Endothelial cell of umbilical vein (primary cell): ENCODE measurements around the gene AGL. TPM values are rescaled to one million over a fixed set of nuclear protein-coding genes. Genes with fewer than 3 reads are reported as not detected.
"Not testable (repeated sequence)": the region's sequence is repeated elsewhere in the genome, so short reads cannot be mapped to it uniquely, and the experiment has no call there.

Experiments used
- BruUV-seq: library from RNA; stranded (reverse); fragments of 400-500 nt; replicated peaks from 2 replicates; lab custom pipeline; 2021; lab: Mats Ljungman, UMichigan
- CTCF ChIA-PET: fragments of 300-600, 350-600 bp; sonication (Branson Sonifier 250); formaldehyde crosslinking; loops from one replicate; lab custom pipeline; 2021; ENCODE audit warnings: antibody characterized with exemption, inconsistent platforms; lab: Charles Lee
- POLR2A ChIA-PET: fragments of 300-600, 350-600 bp; sonication (Branson Sonifier 250); formaldehyde crosslinking; loops from one replicate; lab custom pipeline; 2021; ENCODE audit warnings: antibody characterized with exemption, inconsistent platforms; lab: Charles Lee
- DNase-seq: peaks from one replicate; pipeline ENCODE4 v3.0.0-alpha.2; 2011; ENCODE audit warnings: low read depth, low spot score
- FAIRE-seq: peaks from 2 replicates; lab custom pipeline; 2011; peaks lifted over from hg19 to GRCh38; lab: Jason Lieb, UNC
- H2AFZ ChIP-seq: 2 replicates; pipeline ENCODE4 v1.6.0; 2012; ENCODE audit warnings: low read depth, low read length, control low read depth, inconsistent platforms
- H3K27ac ChIP-seq: 2 replicates; pipeline ENCODE4 v1.5.1; 2011; ENCODE audit warnings: low read depth, mild to moderate bottlenecking, control low read depth, low read length, moderate library complexity; ENCODE audit not compliant: insufficient read depth
- H3K27me3 ChIP-seq, 2 experiments: 2 replicates each; pipeline versions ENCODE4 v1.6.0 to v1.6.1; 2011; ENCODE audit warnings: low read length in 2 of 2, mixed read lengths in 1 of 2; ENCODE audit not compliant: control insufficient read depth in 2 of 2, insufficient read depth in 2 of 2
- H3K36me3 ChIP-seq, 2 experiments: 2 replicates in 1 of 2; 3 replicates in 1 of 2; pipeline ENCODE4 v1.5.1; 2011; ENCODE audit warnings: low read length in 2 of 2, mild to moderate bottlenecking in 1 of 2, moderate library complexity in 1 of 2; ENCODE audit not compliant: control insufficient read depth in 2 of 2, insufficient read depth in 2 of 2; ENCODE audit errors: extremely low read depth in 1 of 2
- H3K4me1 ChIP-seq: 3 replicates; pipeline ENCODE4 v1.5.1; 2011; ENCODE audit warnings: mild to moderate bottlenecking, low read length; ENCODE audit not compliant: control insufficient read depth, insufficient read depth; ENCODE audit errors: extremely low read depth
- H3K4me2 ChIP-seq: 2 replicates; pipeline ENCODE4 v1.6.1; 2011; ENCODE audit warnings: low read length, control low read depth, mixed read lengths; ENCODE audit not compliant: insufficient read depth
- H3K4me3 ChIP-seq, 3 experiments: fragments of 200-600 bp in 1 of 3; sonication (generic), shearing (Covaris generic) in 1 of 3; replicated peaks in 1 of 3; 2 replicates each; pipeline ENCODE4 v1.5.1; 2011 to 2016; ENCODE audit warnings: control low read depth in 3 of 3, low read length in 3 of 3, mild to moderate bottlenecking in 2 of 3, inconsistent platforms in 1 of 3, low read depth in 1 of 3, moderate library complexity in 1 of 3; ENCODE audit not compliant: insufficient read depth in 1 of 3
- H3K79me2 ChIP-seq: 2 replicates; pipeline ENCODE4 v1.6.0; 2012; ENCODE audit warnings: low read length, inconsistent platforms; ENCODE audit not compliant: control insufficient read depth, insufficient read depth
- H3K9ac ChIP-seq: replicated peaks from 2 replicates; pipeline ENCODE3; 2011; ENCODE audit warnings: low read length, control low read depth; ENCODE audit not compliant: insufficient read depth; ENCODE audit errors: extremely low read depth
- H3K9me1 ChIP-seq: replicated peaks from 3 replicates; pipeline ENCODE4 v1.6.0; 2011; ENCODE audit warnings: mild to moderate bottlenecking, low read length; ENCODE audit not compliant: control insufficient read depth, insufficient read depth; ENCODE audit errors: extremely low read depth
- H3K9me3 ChIP-seq: replicated peaks from 2 replicates; pipeline ENCODE4 v1.5.1; 2012; ENCODE audit warnings: low read length, inconsistent platforms; ENCODE audit not compliant: control insufficient read depth, insufficient read depth
- H4K20me1 ChIP-seq: replicated peaks from 2 replicates; pipeline ENCODE3; 2011; ENCODE audit warnings: mild to moderate bottlenecking, low read length; ENCODE audit not compliant: control insufficient read depth, insufficient read depth; ENCODE audit errors: extremely low read depth
- CTCF ChIP-seq, 2 donors: IDR thresholded peaks; 1 replicate in 1 of 2; 2 replicates in 1 of 2; pipeline ENCODE4 v1.5.1; 2011; ENCODE audit warnings: low read length in 2 of 2, mild to moderate bottlenecking in 2 of 2, moderate library complexity in 2 of 2, control low read depth in 1 of 2, inconsistent platforms in 1 of 2, low read depth in 1 of 2; ENCODE audit not compliant: insufficient read depth in 1 of 2; ENCODE audit errors: extremely low read depth in 1 of 2
- GATA2 ChIP-seq: IDR thresholded peaks from 2 replicates; pipeline ENCODE4 v1.7.0; 2011; ENCODE audit warnings: low read depth, mild to moderate bottlenecking, moderate library complexity, mixed read lengths, low read length; ENCODE audit not compliant: insufficient read length, insufficient read depth
- POLR2AphosphoS5 ChIP-seq: IDR thresholded peaks from 2 replicates; pipeline ENCODE4 v1.6.1; 2012; ENCODE audit warnings: low read depth, mild to moderate bottlenecking, control low read depth, low read length, moderate library complexity; ENCODE audit not compliant: insufficient read depth
- dilution Hi-C: fragments of 300-500 bp; cut with MboI; formaldehyde crosslinking; loops from one replicate; pipeline ENCODE4 v1.15.0; 2019; ENCODE audit warnings: low sequenced_read_pairs; ENCODE audit not compliant: extremely low pct_ligation_motif_present
- intact Hi-C: fragments of 100-400 bp; cut with micrococcal nuclease; formaldehyde crosslinking; loops from one replicate; pipeline ENCODE4 v1.10.0; 2022
- polyA plus RNA-seq, 4 experiments: library from polyadenylated mRNA; depleted of rRNA in 3 of 4; stranded (reverse) in 3 of 4; unstranded in 1 of 4; fragments of >200 nt; gene quantifications; 2 replicates each; pipeline versions ENCODE4 v1.2.1 to v1.2.3, GENCODE V29; 2011 to 2012; ENCODE audit warnings: missing spikeins in 1 of 4
- total RNA-seq: library from RNA; stranded (reverse); gene quantifications from 2 replicates; pipeline ENCODE4 v1.2.3, GENCODE V29; 2021

The AGL gene
- total and polyA plus RNA-seq, 2 donors (not counting 3 experiments of a cell fraction or from before 2014, with no cell fraction given): 1.5 to 10.7 TPM

DNA sequence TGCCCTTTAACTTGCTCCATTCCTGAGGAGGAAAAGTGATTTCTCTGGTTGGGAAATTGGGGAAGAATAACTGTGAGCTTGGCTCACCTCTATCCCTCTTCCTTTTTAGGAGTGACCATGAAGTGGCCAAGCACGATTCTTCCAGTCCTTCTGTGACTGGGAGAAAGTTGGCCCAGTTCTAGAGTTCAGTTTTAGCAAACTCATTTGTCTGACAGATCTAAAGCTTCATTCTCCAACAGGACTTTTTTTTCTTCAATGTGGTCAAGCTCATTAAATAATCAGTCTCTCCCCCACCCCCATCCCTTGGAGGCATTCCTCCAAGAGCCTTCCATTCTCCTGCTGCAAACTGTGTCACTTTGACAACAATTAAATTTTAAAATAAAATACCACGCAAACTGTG, 6.4 kb upstream of the AGL start:
- Histone ChIP-seq H2AFZ (no peak overlapping the region), H3K9me1 (no peaks in the 10 kb centered on the region), H3K4me2 (no peak overlapping the region), H4K20me1 (no peaks in the 10 kb centered on the region), H3K9ac (no peak overlapping the region), H3K4me1 (no peaks in the 10 kb centered on the region), H3K4me3 (no peak overlapping the region), H3K9me3 (no peaks in the 10 kb centered on the region), H3K79me2 (no peaks in the 10 kb centered on the region), H3K36me3 (no peaks in the 10 kb centered on the region), H3K27me3 (no peaks in the 10 kb centered on the region), H3K27ac (no peak overlapping the region)
- FAIRE-seq (no peak), DNase-seq (no peak)
- no TSS peak for BruUV-seq
- POLR2A ChIA-PET: no interaction called here
- CTCF ChIA-PET: interaction anchor here (0.9 kb wide), 1 partner anchor 13 kb away, joined by 3 read pairs; no protein-coding TSS in a partner anchor
- intact Hi-C loops (no loop called here), dilution Hi-C loops (no loop called here)
- TF ChIP-seq CTCF (IDR thresholded peaks at IDR 0.05; ENCODE audit: extremely low read depth in 1 of 2, insufficient read depth in 1 of 2, low read depth in 1 of 2, low read length in 2 of 2) (no peak), GATA2 (no peak), POLR2AphosphoS5 (no peak)

- FAIRE-seq, H3K4me1 ChIP-seq, H3K36me3 ChIP-seq, H3K79me2 ChIP-seq, intact Hi-C loops, H3K9me3 ChIP-seq, DNase-seq, H3K27ac ChIP-seq, H3K9me1 ChIP-seq, H3K27me3 ChIP-seq, H3K4me2 ChIP-seq, H3K9ac ChIP-seq, CTCF ChIA-PET, H2AFZ ChIP-seq, BruUV-seq, POLR2A ChIA-PET, H4K20me1 ChIP-seq, H3K4me3 ChIP-seq, dilution Hi-C loops: not testable (repeated sequence)
Measured at GRCh38 chr1:99845201-99845600, 5.0 kb upstream of the AGL start.
